Immature natural killer cell (primary cell): ENCODE measurements around the gene UIMC1. TPM values are rescaled to one million over a fixed set of nuclear protein-coding genes. Genes with fewer than 3 reads are reported as not detected.
"Not testable (repeated sequence)": the region's sequence is repeated elsewhere in the genome, so short reads cannot be mapped to it uniquely, and the experiment has no call there.

Source experiments
- DNase-seq, 3 donors: peaks; one replicate each; pipeline ENCODE4 v3.0.0; 2022; ENCODE audit warnings: mixed read lengths in 1 of 3
- H3K27ac Mint-ChIP-seq, 6 donors: one replicate each; pipeline ENCODE4 v1.8.0; 2020; ENCODE audit warnings: mixed read lengths in 6 of 6, mild to moderate bottlenecking in 5 of 6, inconsistent platforms in 4 of 6, moderate library complexity in 3 of 6
- H3K27me3 Mint-ChIP-seq, 3 donors: one replicate each; pipeline ENCODE4 v1.8.0; 2020 to 2021; ENCODE audit warnings: low read depth in 3 of 3, mild to moderate bottlenecking in 3 of 3, mixed read lengths in 3 of 3, moderate library complexity in 3 of 3, inconsistent platforms in 1 of 3
- H3K36me3 Mint-ChIP-seq, 3 donors: one replicate each; pipeline ENCODE4 v1.8.0; 2020; ENCODE audit warnings: mixed read lengths in 3 of 3, inconsistent platforms in 2 of 3, mild to moderate bottlenecking in 2 of 3
- H3K4me1 Mint-ChIP-seq, 2 donors: one replicate each; pipeline ENCODE4 v1.8.0; 2020; ENCODE audit warnings: inconsistent platforms in 2 of 2, mild to moderate bottlenecking in 2 of 2, mixed read lengths in 2 of 2, moderate library complexity in 1 of 2
- H3K4me3 Mint-ChIP-seq, 5 donors: one replicate each; pipeline ENCODE4 v1.8.0; 2020; ENCODE audit warnings: mild to moderate bottlenecking in 5 of 5, mixed read lengths in 5 of 5, inconsistent platforms in 3 of 5, moderate library complexity in 3 of 5
- H3K9me3 Mint-ChIP-seq, 6 donors: one replicate each; pipeline ENCODE4 v1.8.0; 2020; ENCODE audit warnings: mild to moderate bottlenecking in 6 of 6, mixed read lengths in 6 of 6, inconsistent platforms in 4 of 6, moderate library complexity in 3 of 6
- polyA plus RNA-seq, 3 donors: library from polyadenylated mRNA; unstranded; fragments of 300-500 nt; fragmentation: Illumina TruSeq; gene quantifications; one replicate each; pipeline ENCODE4 v1.2.3, GENCODE V29; 2021

UIMC1 gene
- polyA plus RNA-seq, 3 donors from 2014 or later: 12.8 to 21.5 (median 14.9) TPM

GRCh38 chr5:177025101-177025601, 18.6 kb upstream of the UIMC1 start:
- peak overlapping the region in 3 of 6 donors; percentile 15 to 61 (median 21) for H3K27ac Mint-ChIP-seq
- peaks cover 3 to 8% (median 7%) of the 10 kb centered on the region in 3 donors for H3K27me3 Mint-ChIP-seq
- peaks cover 35 to 55% of the 10 kb centered on the region in 2 donors for H3K4me1 Mint-ChIP-seq
- H3K9me3 Mint-ChIP-seq: no peaks in the 10 kb centered on the region
- peaks cover 8 to 10% (median 8%) of the 10 kb centered on the region in 3 donors for H3K36me3 Mint-ChIP-seq
- H3K4me3 Mint-ChIP-seq: no peak overlapping the region
- no peak for DNase-seq

- no peaks in the 10 kb centered on the region for H3K9me3 Mint-ChIP-seq
- no peak for DNase-seq
- peaks cover 35 to 55% of the 10 kb centered on the region in 2 donors for H3K4me1 Mint-ChIP-seq
- peaks cover 8 to 10% (median 8%) of the 10 kb centered on the region in 3 donors for H3K36me3 Mint-ChIP-seq
- peak overlapping the region in 5 of 6 donors; percentile 15 to 89 (median 28) for H3K27ac Mint-ChIP-seq
- peaks cover 3 to 8% (median 7%) of the 10 kb centered on the region in 3 donors for H3K27me3 Mint-ChIP-seq
- peak overlapping the region in 4 of 5 donors; percentile 44 to 59 (median 50) for H3K4me3 Mint-ChIP-seq
These were observed 18.0 kb upstream of the UIMC1 start for GRCh38 chr5:177024559-177024958.

GRCh38 chr5:177023303-177023664, 16.7 kb upstream of the UIMC1 start:
- no peak for DNase-seq
- H3K27me3 Mint-ChIP-seq: peaks cover 3 to 8% (median 7%) of the 10 kb centered on the region in 3 donors
- H3K4me1 Mint-ChIP-seq: peaks cover 35 to 48% of the 10 kb centered on the region in 2 donors
- peak overlapping the region; percentile 92 to 98 (median 96) for H3K27ac Mint-ChIP-seq
- no peaks in the 10 kb centered on the region for H3K9me3 Mint-ChIP-seq
- H3K4me3 Mint-ChIP-seq: peak overlapping the region; percentile 98 to 99 (median 99)
- peaks cover 3 to 5% (median 4%) of the 10 kb centered on the region in 3 donors for H3K36me3 Mint-ChIP-seq

- H3K9me3 Mint-ChIP-seq: no peaks in the 10 kb centered on the region
- H3K36me3 Mint-ChIP-seq: peaks cover 3 to 4% (median 3%) of the 10 kb centered on the region in 3 donors
- peaks cover 35 to 45% of the 10 kb centered on the region in 2 donors for H3K4me1 Mint-ChIP-seq
- peak within 1 kb of the TSS; percentile 92 to 98 (median 96) for H3K27ac Mint-ChIP-seq
- peak; percentile 88 to 91 (median 91) for DNase-seq
- peak within 1 kb of the TSS; percentile 98 to 99 (median 99) for H3K4me3 Mint-ChIP-seq
- peaks cover 3 to 8% (median 7%) of the 10 kb centered on the region in 3 donors for H3K27me3 Mint-ChIP-seq
These were observed 16.1 kb upstream of the UIMC1 start, which contains the start of gene ZNF346 for GRCh38 chr5:177022386-177023302. ZNF346 (plus strand) TSS chr5:177022696; CDS start chr5:177022739, 43 bp downstream.

GRCh38 chr5:177020033-177020432, 13.5 kb upstream of the UIMC1 start:
- Mint-ChIP-seq H3K4me1 (peaks cover 31 to 38% of the 10 kb centered on the region in 2 donors), H3K27ac (no peak overlapping the region), H3K9me3 (no peaks in the 10 kb centered on the region)

GRCh38 chr5:177018341-177018740, 11.8 kb upstream of the UIMC1 start:
- Mint-ChIP-seq H3K4me3 (no peak overlapping the region), H3K9me3 (no peaks in the 10 kb centered on the region)

More at GRCh38 chr5:177020033-177020432, 13.5 kb upstream of the UIMC1 start:
- Mint-ChIP-seq H3K4me3 (peak overlapping the region in 1 of 5 donors; percentile 4), H3K36me3 (no peaks in the 10 kb centered on the region), H3K27me3 (peaks cover 3 to 8% (median 7%) of the 10 kb centered on the region in 3 donors)
- DNase-seq: no peak

GRCh38 chr5:177015156-177015555, 8.6 kb upstream of the UIMC1 start:
- no peaks in the 10 kb centered on the region for H3K4me1 Mint-ChIP-seq
- no peaks in the 10 kb centered on the region for H3K9me3 Mint-ChIP-seq
- H3K27ac Mint-ChIP-seq: no peak overlapping the region
- H3K4me3 Mint-ChIP-seq: no peak overlapping the region
- no peaks in the 10 kb centered on the region for H3K27me3 Mint-ChIP-seq
- DNase-seq: no peak
- H3K36me3 Mint-ChIP-seq: no peaks in the 10 kb centered on the region

More at GRCh38 chr5:177018341-177018740, 11.8 kb upstream of the UIMC1 start:
- H3K27ac Mint-ChIP-seq: no peak overlapping the region
- no peaks in the 10 kb centered on the region for H3K36me3 Mint-ChIP-seq
- no peak for DNase-seq
- H3K27me3 Mint-ChIP-seq: peaks cover 3 to 7% (median 5%) of the 10 kb centered on the region in 3 donors
- H3K4me1 Mint-ChIP-seq: peaks cover 19 to 23% of the 10 kb centered on the region in 2 donors

GRCh38 chr5:177010153-177010552, 3.6 kb upstream of the UIMC1 start:
- peaks cover 0 to 4% (median 0%) of the 10 kb centered on the region in 6 donors for H3K9me3 Mint-ChIP-seq
- no peak overlapping the region for H3K4me3 Mint-ChIP-seq
- H3K27ac Mint-ChIP-seq: no peak overlapping the region
- H3K4me1 Mint-ChIP-seq: peaks cover 14 to 16% of the 10 kb centered on the region in 2 donors
- DNase-seq: no peak
- peaks cover 0 to 4% (median 0%) of the 10 kb centered on the region in 3 donors for H3K36me3 Mint-ChIP-seq
- H3K27me3 Mint-ChIP-seq: peaks cover 3 to 12% (median 8%) of the 10 kb centered on the region in 3 donors

GRCh38 chr5:177008716-177009115, 2.1 kb upstream of the UIMC1 start:
- no peak for DNase-seq
- peaks cover 3 to 12% (median 8%) of the 10 kb centered on the region in 3 donors for H3K27me3 Mint-ChIP-seq
- peaks cover 0 to 4% (median 0%) of the 10 kb centered on the region in 6 donors for H3K9me3 Mint-ChIP-seq
- H3K4me3 Mint-ChIP-seq: peak overlapping the region in 1 of 5 donors; percentile 18
- H3K36me3 Mint-ChIP-seq: peaks cover 0 to 4% (median 0%) of the 10 kb centered on the region in 3 donors
- peaks cover 24 to 27% of the 10 kb centered on the region in 2 donors for H3K4me1 Mint-ChIP-seq
- H3K27ac Mint-ChIP-seq: no peak overlapping the region

- DNase-seq: peak; percentile 38 to 53 (median 47)
- peaks cover 3 to 12% (median 8%) of the 10 kb centered on the region in 3 donors for H3K27me3 Mint-ChIP-seq
- peaks cover 0 to 4% (median 0%) of the 10 kb centered on the region in 6 donors for H3K9me3 Mint-ChIP-seq
- peak overlapping the region; percentile 89 to 95 (median 94) for H3K4me3 Mint-ChIP-seq
- H3K36me3 Mint-ChIP-seq: peaks cover 0 to 4% (median 0%) of the 10 kb centered on the region in 3 donors
- peak overlapping the region; percentile 85 to 93 (median 89) for H3K27ac Mint-ChIP-seq
- H3K4me1 Mint-ChIP-seq: peaks cover 33 to 45% of the 10 kb centered on the region in 2 donors
These were observed 837 bp downstream of the UIMC1 start for GRCh38 chr5:177005619-177006264.

- H3K9me3 Mint-ChIP-seq: peaks cover 0 to 4% (median 0%) of the 10 kb centered on the region in 6 donors
These were observed 1.6 kb downstream of the UIMC1 start for GRCh38 chr5:177004961-177005360.

GRCh38 chr5:177003649-177004048, 2.9 kb downstream of the UIMC1 start:
- Mint-ChIP-seq H3K36me3 (peaks cover 0 to 4% (median 0%) of the 10 kb centered on the region in 3 donors), H3K4me1 (peaks cover 41 to 60% of the 10 kb centered on the region in 2 donors), H3K27ac (no peak overlapping the region), H3K27me3 (peaks cover 3 to 12% (median 8%) of the 10 kb centered on the region in 3 donors), H3K4me3 (no peak overlapping the region), H3K9me3 (peaks cover 0 to 4% (median 0%) of the 10 kb centered on the region in 6 donors)
- DNase-seq: no peak

More at GRCh38 chr5:177004961-177005360, 1.6 kb downstream of the UIMC1 start:
- Mint-ChIP-seq H3K4me3 (peak overlapping the region; percentile 89 to 95 (median 94)), H3K27ac (peak overlapping the region in 4 of 6 donors; percentile 86 to 93 (median 89)), H3K27me3 (peaks cover 3 to 12% (median 8%) of the 10 kb centered on the region in 3 donors), H3K36me3 (peaks cover 0 to 4% (median 0%) of the 10 kb centered on the region in 3 donors), H3K4me1 (peaks cover 34 to 52% of the 10 kb centered on the region in 2 donors)
- no peak for DNase-seq

GRCh38 chr5:176999526-176999925, 7.1 kb downstream of the UIMC1 start:
- not testable (repeated sequence) for H3K27ac Mint-ChIP-seq, H3K9me3 Mint-ChIP-seq, H3K4me3 Mint-ChIP-seq, H3K36me3 Mint-ChIP-seq, DNase-seq, H3K27me3 Mint-ChIP-seq
- H3K4me1 Mint-ChIP-seq: peaks cover 50 to 74% of the 10 kb centered on the region in 2 donors
